Measurements from ENCODE around the gene ERO1A.

Gene ERO1A

DNA sequence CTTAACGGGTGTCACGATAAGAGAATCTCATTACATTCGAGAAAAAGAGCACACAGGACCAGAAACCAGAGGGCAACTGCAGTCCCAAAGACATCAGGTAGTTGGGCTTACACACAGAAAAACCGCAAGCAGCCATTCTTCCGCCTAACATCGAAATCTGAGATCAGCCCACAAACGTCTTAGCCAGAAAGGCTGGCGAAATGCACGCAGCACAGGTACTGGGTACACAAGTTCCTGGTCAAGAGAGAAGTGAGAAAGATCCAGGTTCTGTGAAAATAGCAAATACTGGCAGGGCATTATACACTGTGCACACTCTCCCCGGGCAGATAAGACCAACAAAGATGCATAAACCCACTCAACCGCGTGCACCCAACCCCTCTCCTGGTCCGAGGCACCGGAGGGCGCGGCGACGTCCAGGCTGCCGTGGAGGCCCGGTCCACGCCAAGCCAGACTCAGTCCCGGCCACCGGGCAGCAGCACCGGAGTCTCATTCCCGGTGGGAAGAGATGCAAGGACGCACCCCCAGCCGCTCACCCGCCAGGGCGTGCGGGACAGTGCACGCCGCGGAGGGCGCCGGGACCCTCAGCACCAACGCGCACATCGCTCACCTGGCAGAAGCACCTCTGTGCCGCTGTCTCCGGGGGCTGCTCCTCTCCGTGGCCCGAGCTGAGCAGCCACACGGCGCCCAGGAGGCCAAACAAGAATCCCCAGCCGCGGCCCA is 437 bp downstream of the ERO1A start:
- peak; percentile 76 for DNase-seq

DNA sequence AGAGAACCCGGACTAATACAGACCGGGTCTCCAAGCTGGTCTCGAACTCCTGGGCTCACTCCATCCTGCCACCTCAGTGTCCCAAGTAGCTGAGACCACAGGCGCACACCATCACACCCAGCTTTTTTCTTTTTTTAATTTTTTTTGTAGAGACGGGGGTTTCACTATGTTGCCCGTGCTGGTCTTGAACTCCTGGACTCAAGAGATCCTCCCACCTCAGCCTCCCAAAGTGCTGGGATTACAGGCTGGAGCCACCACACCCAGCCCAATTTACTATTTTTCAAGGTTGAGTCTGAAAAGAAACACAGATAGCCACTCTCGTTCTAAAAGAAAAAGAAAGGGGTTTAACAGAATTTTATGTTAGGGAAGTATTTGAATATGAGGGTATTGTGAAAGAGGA is 1.8 kb downstream of the ERO1A start:
- DNase-seq, result no peak

DNA sequence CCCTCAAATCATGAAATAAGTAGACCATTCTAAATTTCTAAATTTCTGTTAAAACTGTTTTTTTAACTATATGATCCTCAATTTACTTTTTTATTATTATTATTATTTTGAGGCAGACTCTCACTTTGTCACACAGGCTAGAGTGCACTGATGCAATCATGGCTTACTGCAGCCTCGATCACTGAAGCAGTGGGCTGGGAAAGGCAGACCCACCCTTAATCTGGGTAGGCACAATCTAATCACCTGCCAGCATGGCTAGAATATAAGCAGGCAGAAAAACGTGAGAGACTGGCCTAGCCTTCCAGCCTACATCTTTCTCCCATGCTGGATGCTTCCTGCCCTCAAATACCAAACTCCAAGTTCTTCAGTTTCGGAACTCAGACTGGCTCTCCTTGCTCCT is 2.3 kb downstream of the ERO1A start:
- no peak for DNase-seq

DNA sequence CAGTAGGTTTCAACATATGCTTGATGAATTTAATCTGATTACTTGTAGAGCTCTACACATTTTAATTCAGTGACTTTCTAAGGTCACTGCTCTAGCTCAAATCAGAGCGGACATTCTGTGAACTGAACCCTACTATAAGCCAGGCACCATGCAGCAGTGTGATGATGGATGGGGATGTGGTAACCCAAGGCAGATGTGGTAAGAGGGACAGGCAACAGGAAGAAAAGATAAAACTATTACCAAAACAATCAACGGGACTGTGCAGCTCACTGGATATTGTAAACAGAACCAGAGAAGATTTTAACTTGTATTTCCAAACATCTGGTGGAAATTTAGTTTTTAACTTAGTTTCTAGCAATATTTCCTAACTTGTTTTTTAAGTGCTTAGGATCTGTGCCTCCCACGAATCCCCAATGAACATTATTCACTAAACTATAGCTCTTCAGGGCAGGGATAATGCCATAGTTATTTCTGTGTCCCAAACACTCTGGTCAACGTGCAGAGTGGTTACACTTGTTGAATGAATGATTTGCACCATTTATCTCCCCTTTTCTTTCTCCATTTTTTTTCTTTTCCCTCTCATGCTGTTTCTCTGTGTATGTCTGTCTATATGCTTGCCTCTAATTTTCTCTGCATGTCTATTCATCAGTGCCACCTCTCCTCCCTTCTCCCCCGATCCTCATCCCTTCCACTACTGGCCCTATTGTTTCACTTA is 3.0 kb downstream of the ERO1A start:
- DNase-seq, result no peak

DNA sequence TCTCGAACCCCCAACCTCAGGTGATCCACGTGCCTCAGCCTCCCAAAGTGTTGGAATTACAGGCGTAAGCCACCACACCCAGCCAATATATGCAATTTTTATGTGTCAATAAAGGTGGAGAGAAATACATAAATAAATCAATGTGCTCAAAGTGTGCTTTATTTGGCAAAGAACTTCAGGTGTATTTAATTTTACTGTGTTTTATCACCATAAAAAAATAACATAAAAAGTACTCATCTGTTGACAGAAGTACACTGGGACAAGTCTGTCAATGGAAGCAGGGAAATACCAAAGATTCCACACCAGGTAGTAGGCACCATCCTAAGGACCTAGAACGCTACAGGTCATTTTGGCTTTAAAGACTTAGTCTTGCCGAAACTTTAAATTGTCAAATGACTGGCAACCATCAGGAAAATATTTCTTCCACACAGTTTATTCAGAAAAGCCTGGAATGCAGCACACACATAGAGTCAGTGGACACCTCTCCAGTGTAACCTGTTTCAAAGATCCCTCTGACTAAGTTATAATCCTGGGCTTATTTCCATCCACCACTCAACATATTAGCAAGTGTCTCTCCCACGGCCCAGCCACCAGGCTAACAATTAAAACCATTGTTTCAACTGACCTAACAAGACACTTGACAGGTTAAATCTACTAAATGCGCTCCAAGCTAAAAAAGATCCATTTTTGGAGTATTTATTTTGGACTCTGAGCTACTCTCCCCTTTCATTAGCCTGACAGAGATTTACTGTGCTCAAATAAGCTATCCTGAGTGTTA is 4.2 kb downstream of the ERO1A start:
- DNase-seq, result no peak

DNA sequence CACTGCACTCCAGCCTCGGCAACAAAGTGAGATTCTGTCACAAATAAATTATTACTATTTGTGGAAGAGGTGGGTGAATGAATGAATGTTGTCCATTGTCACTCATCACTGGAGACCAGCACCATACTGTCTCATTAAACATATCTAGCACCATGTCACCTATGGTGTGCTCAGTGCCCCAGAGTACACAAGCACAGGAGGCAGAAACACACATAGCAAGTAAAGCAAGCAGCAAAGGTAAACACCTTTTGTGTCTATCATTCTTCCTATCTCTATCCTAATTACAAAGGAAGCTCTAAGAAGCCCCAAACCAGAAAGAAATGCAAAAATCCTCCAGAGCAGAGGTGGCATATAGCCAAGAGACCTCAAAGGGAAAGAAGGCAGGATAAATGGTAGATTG is 9.2 kb downstream of the ERO1A start:
- no peak for DNase-seq

DNA sequence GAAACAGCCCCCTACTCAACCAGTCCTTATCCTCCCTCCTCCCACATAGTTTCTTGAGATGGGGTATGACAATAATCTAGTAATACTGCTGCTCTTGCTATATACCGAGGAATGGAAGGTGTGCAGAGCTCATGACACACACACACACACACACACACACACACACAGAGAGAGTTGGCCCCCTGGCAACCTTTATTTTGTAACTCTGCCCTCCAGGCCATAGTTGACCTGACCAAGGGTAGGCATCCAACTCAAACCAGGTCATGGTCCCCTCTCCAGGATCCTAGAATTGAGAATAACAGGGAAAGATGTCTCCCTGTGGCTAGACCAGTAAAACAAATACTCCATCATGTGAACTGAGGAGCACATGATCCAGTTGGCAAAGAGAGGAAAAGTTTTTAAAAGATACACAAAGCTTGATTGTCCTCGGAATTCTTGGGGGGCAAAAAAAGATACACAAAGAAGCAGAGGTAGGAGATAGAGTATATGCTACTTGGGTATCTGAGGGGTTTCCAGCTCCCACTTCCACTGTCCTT is 11.3 kb downstream of the ERO1A start:
- DNase-seq, result no peak

DNA sequence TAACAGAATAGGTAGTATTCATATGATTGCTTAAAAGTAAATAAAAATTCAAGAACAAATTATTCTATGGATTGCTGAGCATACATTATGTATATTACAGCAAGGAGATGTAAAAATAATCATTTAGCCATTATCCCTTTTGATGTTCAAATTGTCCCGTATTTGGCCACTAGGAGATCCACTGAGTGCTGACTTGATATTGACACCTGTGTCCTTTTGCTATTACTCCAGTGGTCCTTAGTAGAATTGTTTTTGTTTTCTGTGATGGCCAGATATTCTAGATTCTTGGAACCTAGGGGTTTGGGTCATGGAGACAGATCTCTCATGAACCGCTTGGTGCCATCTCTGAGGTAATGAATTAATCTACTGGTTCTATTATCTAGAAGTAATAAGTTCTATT is 16.8 kb downstream of the ERO1A start:
- no peak for DNase-seq

DNA sequence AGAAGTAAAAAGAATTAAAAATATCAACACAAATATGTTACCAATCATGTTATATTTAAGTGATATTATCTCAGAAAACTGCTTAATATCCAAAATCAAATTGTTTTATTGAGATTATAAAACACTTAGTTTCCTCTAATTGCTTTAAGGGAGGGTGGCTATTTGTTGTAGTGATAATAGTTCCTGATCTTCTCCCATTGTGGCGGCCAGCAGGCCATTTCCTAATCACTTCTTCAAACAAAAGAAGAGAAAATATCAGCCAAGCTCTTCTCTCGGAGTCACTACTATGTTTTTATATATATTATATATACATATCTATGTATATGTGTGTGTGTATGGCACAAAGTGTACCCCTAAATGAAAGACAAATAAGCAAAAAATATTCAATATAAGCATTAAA is 31.5 kb downstream of the ERO1A start:
- no peak for DNase-seq

DNA sequence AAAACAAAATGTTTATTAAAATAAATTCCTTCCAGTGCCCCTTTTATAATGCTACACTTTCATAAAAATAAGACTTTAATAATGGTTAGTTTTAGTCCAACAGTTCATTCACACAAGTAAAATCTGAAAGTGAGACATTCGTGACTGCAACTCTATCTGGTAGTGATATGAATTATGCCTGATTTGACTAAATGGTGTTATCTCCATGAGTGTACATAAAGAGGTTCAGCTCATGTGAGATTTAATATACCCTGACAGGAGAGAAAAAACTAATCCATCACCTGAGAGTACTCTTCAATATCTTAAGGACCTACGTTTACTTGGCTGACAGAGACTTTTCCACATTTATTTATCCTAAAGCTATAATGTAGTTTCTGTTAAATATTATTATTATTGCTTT is 34.0 kb downstream of the ERO1A start:
- no peak for DNase-seq

DNA sequence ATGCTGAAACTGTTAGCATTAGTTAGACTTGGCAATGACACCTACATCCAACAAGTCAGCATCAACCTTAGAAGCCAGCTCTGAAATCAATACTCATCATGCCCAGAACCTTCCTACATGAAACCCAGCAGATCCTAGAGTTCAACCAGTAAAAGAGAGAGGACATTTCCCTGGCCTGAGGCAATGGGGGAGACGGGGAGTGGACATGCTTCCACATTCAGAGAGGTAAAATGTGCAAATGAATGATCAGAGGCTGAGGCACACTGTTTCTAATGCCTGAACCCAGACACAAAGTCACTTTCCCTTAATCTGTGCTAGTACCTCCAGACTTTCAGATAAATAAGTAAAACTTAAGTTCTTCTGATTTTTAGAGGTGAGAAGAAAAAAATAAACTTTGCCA is 34.5 kb downstream of the ERO1A start:
- DNase-seq, result no peak

DNA sequence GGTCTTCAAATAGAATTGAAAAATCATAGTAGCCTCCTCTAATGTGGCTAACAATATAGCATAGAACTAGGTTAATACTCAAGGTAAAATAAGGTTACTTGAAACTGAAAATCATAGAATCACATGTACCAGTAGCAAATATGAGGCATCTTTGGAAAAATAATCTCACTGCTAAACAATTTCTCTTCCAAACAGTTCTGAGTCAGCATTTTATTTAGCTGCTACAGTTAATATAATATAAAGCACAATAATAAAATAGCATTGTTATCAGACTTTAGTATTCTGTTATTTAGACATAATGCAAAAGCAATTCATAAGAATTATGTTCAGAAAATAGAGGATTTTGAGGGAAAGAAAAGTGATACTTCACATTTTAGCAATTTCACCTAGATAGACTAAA is 35.0 kb downstream of the ERO1A start:
- no peak for DNase-seq

DNA sequence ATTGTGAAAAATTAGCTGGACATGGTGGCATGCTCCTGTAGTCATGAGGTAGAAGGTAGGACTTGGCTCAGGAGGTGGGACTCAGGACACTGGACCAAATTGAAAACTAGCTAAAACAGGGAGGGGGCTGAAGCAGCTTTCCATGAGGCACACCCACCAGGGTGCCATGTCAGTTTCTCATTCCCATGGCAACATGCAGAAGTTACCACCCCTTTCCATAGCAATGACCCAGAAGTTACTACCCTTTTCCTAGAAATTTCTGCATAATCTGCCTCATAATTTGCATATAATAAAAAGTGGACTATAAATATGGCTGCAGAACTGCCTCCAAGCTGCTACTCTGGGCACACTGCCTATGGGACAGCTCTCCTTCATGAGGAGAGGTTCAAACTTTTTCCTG is 38.5 kb downstream of the ERO1A start:
- no peak for DNase-seq

DNA sequence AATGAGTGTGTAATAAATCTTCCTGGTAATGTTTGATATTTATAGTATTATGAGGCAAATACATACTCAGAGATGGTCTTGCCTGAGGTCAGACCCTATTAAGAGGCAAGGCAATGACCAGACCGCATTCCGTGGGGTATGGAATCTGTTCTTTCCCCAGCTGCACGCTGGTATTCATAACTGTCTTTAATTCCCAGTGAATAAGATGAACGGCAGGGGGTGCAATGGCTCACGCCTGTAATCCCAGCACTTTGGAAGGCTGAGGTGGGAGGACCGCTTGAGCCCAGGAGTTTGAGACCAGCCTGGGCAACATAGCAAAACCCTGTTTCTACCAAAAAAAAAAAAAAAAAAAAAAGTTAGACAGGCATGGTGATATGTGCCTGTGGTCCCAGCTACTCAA is 44.6 kb downstream of the ERO1A start:
- no peak for DNase-seq

DNA sequence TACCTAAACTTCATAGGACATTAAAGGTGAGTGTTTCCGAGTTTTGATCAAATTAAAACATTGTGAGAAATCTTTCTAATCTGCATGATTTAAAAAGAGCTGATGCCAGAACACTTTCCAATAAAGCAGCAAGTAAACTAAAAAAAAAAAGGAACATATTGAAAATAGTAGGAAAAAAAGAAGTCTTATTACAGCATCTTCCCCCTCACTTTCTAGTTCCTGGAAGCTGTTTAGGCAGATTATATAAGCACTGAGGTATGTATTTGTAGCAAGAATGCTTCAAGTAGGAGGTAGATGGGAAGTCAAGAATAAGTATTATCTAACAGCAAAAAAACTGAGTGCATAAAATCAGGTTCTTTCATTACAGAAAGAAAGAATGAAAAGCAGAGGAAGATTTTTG is 45.8 kb downstream of the ERO1A start:
- no peak for DNase-seq

DNA sequence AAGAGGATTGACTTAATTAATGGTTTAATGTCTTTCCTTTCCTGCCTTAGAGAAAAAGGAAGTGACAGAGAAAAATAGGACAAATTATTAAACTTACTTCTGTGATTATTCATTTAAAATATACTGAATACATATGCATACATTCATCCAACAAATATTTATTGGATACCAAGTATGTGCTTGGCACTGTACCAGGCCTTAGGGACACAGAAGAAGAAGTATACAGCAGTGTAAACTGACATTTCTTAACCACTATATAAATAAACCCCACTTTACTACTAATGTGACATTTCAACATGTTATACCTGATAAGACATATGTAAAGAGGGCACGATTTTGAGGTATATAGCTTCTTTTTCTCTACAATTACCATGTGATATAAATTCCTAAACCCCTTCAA is 53.6 kb downstream of the ERO1A start:
- no peak for DNase-seq

DNA sequence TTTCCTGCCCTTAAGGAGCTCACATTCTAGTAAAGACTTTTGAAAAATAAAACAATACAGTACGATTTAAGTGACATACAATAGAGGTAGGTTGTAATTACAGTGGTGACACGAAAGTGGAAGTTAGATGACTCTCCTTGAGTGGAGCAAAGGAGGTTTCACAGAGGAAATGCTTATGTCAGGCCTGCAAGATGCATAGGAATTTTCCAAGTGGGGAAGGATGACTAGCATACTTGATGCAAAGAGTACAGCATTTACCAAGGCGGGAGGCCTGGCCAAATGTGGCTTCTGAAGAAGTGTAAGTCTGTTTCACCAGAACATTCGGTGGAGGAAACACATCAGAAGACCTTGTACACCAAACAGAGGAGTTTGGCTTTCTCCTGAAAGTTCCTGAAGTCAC is 55.2 kb downstream of the ERO1A start:
- peak; percentile 23 for DNase-seq

DNA sequence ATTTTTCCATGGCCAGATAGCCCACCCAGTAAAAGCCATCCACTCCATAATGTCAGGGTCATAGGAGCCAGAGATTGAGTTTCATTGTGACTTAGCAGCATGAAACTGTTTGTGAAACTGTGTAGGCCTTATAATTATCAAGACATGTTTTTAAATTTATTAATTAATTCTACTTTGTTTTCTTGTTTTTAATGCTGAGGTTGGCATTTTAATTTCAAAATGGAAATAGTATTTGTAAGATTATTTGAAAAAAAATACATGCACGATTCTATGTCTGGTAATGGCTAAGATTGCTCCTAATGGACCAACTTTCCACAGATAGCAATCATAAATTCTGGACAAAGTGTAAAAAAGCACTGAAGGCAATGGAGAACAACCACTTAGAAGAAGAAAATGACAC is 75.7 kb downstream of the ERO1A start:
- no peak for DNase-seq

DNA sequence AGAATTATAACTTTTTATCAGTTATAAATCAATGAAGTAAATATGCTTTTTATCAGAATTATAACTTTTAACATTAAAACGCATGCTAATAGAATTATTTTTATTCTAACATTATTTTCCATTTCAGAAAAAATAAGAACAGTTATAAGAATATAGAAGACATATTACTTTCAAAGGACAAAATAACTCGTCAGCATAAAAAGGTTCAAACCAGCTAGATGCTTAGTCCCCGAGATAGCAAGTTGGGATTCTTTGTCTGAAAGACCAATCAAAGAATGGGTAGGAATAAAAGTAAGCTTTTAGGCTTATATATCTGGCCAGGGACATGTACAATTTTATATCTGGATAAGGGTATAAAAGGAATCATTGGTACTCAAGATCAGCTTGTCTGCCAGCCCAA is 76.8 kb downstream of the ERO1A start:
- DNase-seq, result no peak

DNA sequence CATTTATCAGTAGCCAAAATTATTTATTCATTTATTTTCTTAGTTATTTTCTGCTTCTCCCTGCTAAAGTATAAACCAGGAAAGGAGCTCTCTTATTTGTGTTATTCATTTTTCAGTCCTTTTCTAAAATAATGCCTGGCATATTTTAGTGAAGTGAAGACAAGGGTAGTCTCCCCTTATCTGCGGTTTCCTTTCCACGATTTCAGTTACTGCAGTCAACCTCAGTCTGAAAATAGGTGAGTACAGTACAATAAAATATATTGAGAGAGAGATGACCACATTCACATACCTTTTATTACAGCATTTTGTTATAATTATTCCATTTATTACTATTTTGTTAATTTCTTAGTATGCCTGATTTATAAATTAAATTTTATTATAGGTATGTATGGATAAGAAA is 85.2 kb downstream of the ERO1A start:
- DNase-seq, result no peak

DNA sequence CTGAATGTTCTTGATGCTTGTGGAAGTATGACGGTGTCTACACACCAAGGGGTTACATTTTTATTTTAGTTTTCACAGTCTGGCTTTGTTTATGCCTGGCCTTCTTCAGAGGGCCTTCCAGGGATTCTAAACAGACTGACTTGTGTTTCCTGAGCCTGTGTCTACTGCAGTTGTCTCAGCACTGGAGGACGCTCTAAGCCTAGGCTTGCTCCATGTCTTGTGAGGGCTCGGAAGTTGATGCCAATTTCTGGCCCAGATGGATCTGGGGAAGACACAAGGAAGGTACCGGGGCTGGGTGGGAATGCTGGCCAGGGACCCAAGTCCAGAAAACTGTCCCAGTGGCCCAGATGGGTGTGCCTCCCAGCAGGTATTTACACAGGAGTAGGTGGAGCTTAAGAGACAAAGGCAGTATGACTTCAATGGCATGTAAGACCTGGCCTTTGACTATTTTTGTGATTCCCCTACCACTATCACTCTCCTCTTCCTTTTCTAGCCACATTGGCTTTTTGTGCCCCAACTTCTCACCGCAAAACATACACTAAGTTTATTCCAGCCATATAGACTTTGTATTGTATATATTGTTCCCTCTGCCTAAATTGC is 85.8 kb downstream of the ERO1A start:
- DNase-seq, result no peak

DNA sequence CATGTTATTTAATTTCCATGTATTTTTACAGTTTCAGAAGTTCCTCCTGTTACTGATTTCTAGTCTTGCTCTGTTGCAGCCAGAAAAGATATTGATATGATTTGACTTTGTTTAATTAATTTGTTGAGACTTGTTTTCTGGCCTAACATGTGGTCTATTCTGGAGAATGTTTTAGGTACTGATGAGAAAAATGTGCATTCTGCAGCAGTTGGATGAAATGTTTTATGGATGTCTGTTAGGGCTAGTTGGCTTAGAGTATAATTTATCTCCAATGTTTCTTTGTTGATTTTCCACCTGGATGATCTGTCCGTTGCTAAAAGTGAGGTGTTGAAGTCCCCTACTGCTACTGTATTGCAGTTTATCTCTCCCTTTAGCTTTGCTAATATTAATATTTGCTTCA is 88.3 kb downstream of the ERO1A start:
- no peak for DNase-seq

DNA sequence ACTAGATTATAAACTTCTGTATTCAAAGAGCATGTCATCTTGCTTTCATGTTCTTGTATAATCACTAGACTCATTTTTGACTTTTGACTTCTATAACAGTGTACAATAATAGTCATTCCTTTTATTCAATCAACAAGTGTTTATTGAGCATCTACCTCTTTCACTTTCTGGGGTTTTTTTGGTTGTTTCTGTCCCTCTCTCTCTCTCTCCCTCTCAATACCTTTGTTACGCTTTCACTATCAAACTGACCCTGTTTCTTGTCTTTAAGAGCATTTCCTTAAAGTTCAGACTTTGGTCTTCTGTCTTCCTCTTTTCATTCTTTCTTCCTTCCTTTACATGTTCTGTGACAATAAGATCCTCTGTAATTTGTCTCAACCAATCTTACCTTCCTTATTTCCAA is 93.2 kb downstream of the ERO1A start:
- DNase-seq, result no peak

DNA sequence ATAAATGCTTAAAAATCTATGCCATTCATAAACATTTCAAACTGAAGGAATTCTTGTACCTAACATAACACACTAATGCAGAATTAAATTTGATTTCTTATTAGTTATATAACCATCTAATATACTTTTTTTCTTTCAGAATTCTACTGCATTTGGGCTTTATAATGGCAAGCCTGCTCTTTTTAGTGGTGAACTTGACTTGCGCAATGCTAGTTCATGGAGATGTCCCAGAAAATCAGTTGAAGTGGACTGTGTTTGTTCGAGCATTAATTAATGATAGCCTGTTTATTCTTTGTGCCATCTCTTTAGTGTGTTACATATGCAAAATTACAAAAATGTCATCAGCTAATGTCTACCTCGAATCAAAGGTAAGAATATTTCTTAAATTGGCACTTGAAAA is 95.4 kb downstream of the ERO1A start:
- no peak for DNase-seq
